ENCODE data around the gene CC2D1A.

DNA sequence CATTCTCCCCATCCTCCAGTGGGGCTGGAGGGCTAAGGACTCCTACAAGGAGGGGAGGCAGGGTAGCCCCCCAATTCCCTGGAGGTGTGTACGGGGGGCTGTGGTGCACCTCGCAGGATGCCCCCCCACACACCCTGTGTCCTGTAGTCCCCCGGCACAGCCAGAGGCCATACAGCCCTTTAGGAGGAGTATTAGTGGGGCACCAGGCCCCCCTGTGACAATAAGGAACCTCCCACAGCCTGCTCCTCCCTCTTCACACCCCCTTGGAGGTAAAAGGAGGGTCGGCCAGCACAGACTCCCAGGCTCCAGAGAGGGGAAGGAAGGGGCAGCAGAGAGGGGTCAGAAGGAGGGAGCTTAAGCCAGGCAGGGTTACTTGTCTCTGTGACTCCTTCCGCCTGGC is 29.2 kb upstream of the CC2D1A start, which contains the start of gene NANOS3:
- TF ChIP-seq, protein P1, sequence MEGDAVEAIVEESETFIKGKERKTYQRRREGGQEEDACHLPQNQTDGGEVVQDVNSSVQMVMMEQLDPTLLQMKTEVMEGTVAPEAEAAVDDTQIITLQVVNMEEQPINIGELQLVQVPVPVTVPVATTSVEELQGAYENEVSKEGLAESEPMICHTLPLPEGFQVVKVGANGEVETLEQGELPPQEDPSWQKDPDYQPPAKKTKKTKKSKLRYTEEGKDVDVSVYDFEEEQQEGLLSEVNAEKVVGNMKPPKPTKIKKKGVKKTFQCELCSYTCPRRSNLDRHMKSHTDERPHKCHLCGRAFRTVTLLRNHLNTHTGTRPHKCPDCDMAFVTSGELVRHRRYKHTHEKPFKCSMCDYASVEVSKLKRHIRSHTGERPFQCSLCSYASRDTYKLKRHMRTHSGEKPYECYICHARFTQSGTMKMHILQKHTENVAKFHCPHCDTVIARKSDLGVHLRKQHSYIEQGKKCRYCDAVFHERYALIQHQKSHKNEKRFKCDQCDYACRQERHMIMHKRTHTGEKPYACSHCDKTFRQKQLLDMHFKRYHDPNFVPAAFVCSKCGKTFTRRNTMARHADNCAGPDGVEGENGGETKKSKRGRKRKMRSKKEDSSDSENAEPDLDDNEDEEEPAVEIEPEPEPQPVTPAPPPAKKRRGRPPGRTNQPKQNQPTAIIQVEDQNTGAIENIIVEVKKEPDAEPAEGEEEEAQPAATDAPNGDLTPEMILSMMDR (IDR thresholded peaks at IDR 0.05) = no peak
- TF ChIP-seq POLR2AphosphoS5 (IDR thresholded peaks at IDR 0.05) (no peak), POLR2A (IDR thresholded peaks at IDR 0.05) (no peak)

Data from prostate gland (tissue), 2 donors.